Loucy (cell line): ENCODE measurements around the gene UGT2B17.

Source experiments
- H2AFZ ChIP-seq: fragments of 200-600 bp; sonication (generic); 2 replicates; pipeline ENCODE4 v1.6.0; 2016; ENCODE audit warnings: antibody characterized with exemption, mild to moderate bottlenecking, low read length, moderate library complexity
- H3F3A ChIP-seq: fragments of 200-600 bp; 2 replicates; pipeline ENCODE4 v1.6.0; 2016; ENCODE audit warnings: antibody characterized with exemption, low read depth, mild to moderate bottlenecking
- H3K27me3 ChIP-seq: fragments of 200-600 bp; sonication (generic); 2 replicates; pipeline ENCODE4 v1.6.1; 2014; ENCODE audit warnings: low read length, mild to moderate bottlenecking; ENCODE audit not compliant: insufficient read depth, poor library complexity, severe bottlenecking
- H3K36me3 ChIP-seq: fragments of 200-600 bp; sonication (generic); 2 replicates; pipeline ENCODE4 v1.6.1; 2016; ENCODE audit warnings: low read length; ENCODE audit not compliant: insufficient read depth
- H3K4me1 ChIP-seq: fragments of 200-600 bp; sonication (generic); 2 replicates; pipeline ENCODE4 v1.5.1; 2014; ENCODE audit warnings: low read length, mild to moderate bottlenecking; ENCODE audit not compliant: insufficient read depth, poor library complexity, severe bottlenecking
- H3K4me2 ChIP-seq: fragments of 200-600 bp; sonication (generic); 2 replicates; pipeline ENCODE4 v1.6.0; 2014; ENCODE audit warnings: antibody characterized with exemption, low read length, low read depth, mild to moderate bottlenecking; ENCODE audit not compliant: poor library complexity, severe bottlenecking
- H3K4me3 ChIP-seq: fragments of 200-600 bp; sonication (generic); 2 replicates; pipeline ENCODE4 v1.5.1; 2014; ENCODE audit warnings: low read length, mild to moderate bottlenecking, mixed read lengths; ENCODE audit not compliant: poor library complexity, severe bottlenecking
- H3K79me2 ChIP-seq: fragments of 200-600 bp; sonication (generic); 2 replicates; pipeline ENCODE4 v1.6.1; 2014; ENCODE audit warnings: low read length; ENCODE audit not compliant: insufficient read depth
- H3K9ac ChIP-seq: fragments of 200-600 bp; sonication (generic); 2 replicates; pipeline ENCODE4 v1.6.0; 2014; ENCODE audit warnings: mild to moderate bottlenecking, low read depth, low read length, moderate library complexity; ENCODE audit not compliant: poor library complexity, severe bottlenecking
- H3K9me2 ChIP-seq: fragments of 200-600 bp; sonication (generic); replicated peaks from 2 replicates; pipeline ENCODE4 v1.6.1; 2016; ENCODE audit warnings: low read depth, low read length, mixed read lengths
- H3K9me3 ChIP-seq: fragments of 200-600 bp; sonication (generic); 2 replicates; pipeline ENCODE4 v1.6.1; 2014; ENCODE audit warnings: mild to moderate bottlenecking, antibody characterized with exemption, low read length, low read depth; ENCODE audit not compliant: insufficient read depth
- H4K20me1 ChIP-seq: fragments of 200-600 bp; sonication (generic); 2 replicates; pipeline ENCODE4 v1.6.0; 2014; ENCODE audit warnings: antibody characterized with exemption, low read length, mild to moderate bottlenecking; ENCODE audit not compliant: insufficient read depth, poor library complexity, severe bottlenecking
- EZH2phosphoT487 ChIP-seq: fragments of 200-600 bp; IDR thresholded peaks from 2 replicates; pipeline ENCODE4 v1.6.1; 2018; ENCODE audit warnings: antibody characterized with exemption, mild to moderate bottlenecking, moderate library complexity, borderline replicate concordance
- TF ChIP-seq, protein P1 (sequence below): fragments of 200-600 bp; sonication (generic); conservative IDR thresholded peaks from 2 replicates; pipeline ENCODE4 v1.5.1; 2014; ENCODE audit warnings: mild to moderate bottlenecking, antibody characterized with exemption, low read length

The UGT2B17 gene

DNA sequence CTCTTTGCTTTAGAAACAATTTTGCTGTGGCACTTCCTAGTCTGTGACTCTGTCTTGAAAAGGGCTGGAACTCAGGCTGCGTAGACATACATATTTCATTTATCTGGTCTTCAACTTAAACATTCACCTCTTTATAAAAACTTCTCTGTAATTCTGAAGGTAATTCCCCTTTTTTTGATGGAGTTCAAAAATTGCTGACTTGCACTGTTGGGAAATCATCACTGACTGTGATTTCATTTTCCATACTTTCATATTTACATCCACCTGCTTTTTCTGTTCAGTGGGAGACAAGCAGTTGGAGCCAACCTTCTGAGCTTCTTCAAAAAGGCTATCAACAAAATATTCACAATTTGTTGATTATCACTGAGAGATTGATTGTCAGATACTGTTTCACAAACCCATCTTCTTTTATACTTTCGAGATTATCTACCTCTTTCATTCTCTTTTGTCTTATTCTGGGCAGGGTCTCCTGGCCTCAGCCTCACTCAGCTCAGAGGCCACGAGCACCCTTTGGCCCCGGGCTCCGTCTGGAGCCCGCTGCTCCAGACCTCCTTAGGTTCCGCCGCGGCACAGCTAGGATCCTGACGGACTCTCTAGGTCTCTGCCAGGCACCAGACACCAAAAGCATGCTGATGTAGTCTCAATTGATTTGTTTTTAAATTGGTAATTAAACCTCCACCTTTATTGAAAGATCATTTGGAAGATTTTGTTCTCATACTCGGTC, 39.7 kb upstream of the UGT2B17 start:
- Histone ChIP-seq H3K4me3 (no peak overlapping the region), H4K20me1 (no peaks in the 10 kb centered on the region), H3K4me1 (no peaks in the 10 kb centered on the region), H3K79me2 (no peaks in the 10 kb centered on the region), H3K9me3 (no peaks in the 10 kb centered on the region), H3F3A (no peaks in the 10 kb centered on the region), H3K27me3 (no peaks in the 10 kb centered on the region), H3K36me3 (no peaks in the 10 kb centered on the region), H2AFZ (no peak overlapping the region), H3K9me2 (no peaks in the 10 kb centered on the region), H3K4me2 (no peak overlapping the region), H3K9ac (no peak overlapping the region)
- TF ChIP-seq, protein P1, sequence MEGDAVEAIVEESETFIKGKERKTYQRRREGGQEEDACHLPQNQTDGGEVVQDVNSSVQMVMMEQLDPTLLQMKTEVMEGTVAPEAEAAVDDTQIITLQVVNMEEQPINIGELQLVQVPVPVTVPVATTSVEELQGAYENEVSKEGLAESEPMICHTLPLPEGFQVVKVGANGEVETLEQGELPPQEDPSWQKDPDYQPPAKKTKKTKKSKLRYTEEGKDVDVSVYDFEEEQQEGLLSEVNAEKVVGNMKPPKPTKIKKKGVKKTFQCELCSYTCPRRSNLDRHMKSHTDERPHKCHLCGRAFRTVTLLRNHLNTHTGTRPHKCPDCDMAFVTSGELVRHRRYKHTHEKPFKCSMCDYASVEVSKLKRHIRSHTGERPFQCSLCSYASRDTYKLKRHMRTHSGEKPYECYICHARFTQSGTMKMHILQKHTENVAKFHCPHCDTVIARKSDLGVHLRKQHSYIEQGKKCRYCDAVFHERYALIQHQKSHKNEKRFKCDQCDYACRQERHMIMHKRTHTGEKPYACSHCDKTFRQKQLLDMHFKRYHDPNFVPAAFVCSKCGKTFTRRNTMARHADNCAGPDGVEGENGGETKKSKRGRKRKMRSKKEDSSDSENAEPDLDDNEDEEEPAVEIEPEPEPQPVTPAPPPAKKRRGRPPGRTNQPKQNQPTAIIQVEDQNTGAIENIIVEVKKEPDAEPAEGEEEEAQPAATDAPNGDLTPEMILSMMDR = no peak
- TF ChIP-seq EZH2phosphoT487 = no peak

DNA sequence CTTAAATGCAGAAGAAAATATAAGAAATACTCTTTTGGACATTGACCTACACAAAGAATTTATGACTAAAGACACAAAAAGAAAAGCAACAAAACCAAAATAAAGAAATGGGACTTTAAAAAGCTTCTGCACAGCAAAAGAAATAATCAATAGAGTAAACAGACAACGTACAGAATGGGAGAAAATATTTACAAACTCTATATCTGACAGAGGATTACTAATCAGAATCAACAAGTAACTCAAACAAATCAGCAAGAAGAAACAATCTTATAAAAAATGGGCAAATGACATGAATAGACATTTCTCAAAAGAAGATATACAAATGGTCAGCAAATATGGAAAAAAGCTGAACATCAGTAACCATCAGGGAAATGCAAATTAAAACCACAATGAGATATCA, 37.6 kb upstream of the UGT2B17 start:
- no peaks in the 10 kb centered on the region for H3K27me3 ChIP-seq
- no peak overlapping the region for H3K4me2 ChIP-seq
- no peaks in the 10 kb centered on the region for H3K79me2 ChIP-seq
- no peaks in the 10 kb centered on the region for H3K9me2 ChIP-seq
- no peaks in the 10 kb centered on the region for H3K4me1 ChIP-seq
- no peak overlapping the region for H3K4me3 ChIP-seq
- no peaks in the 10 kb centered on the region for H3F3A ChIP-seq
- TF ChIP-seq EZH2phosphoT487 = no peak
- TF ChIP-seq, protein P1 = no peak
- no peaks in the 10 kb centered on the region for H4K20me1 ChIP-seq
- H2AFZ ChIP-seq = no peak overlapping the region
- H3K9ac ChIP-seq = no peak overlapping the region
- H3K9me3 ChIP-seq = no peaks in the 10 kb centered on the region
- H3K36me3 ChIP-seq = no peaks in the 10 kb centered on the region

DNA sequence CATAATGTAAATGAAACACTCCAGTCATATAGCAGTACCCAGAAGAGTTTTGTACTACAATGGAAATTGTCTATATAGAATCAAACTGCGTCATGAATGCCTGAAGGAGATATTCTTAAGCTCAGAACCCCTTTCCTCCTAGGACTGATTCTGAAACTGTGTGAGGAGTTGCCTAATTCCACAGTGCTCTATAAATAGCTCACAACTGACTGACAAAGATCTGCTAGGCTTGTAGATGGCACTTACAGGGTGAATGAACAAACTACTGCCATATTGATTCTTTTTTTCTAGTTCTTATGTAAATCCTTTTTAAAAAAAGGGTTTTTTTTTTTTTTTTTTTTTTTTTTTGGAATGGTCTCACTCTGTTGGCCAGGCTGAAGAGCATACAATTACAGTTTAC, 30.1 kb upstream of the UGT2B17 start:
- no peak overlapping the region for H2AFZ ChIP-seq
- H3K9ac ChIP-seq = no peak overlapping the region
- no peaks in the 10 kb centered on the region for H3K27me3 ChIP-seq
- no peaks in the 10 kb centered on the region for H3K4me1 ChIP-seq
- H3K4me3 ChIP-seq = no peak overlapping the region
- H3K36me3 ChIP-seq = no peaks in the 10 kb centered on the region
- H3K79me2 ChIP-seq = no peaks in the 10 kb centered on the region
- H3F3A ChIP-seq = no peaks in the 10 kb centered on the region
- TF ChIP-seq EZH2phosphoT487 = no peak
- TF ChIP-seq, protein P1 = no peak
- H4K20me1 ChIP-seq = no peaks in the 10 kb centered on the region
- no peaks in the 10 kb centered on the region for H3K9me3 ChIP-seq
- no peaks in the 10 kb centered on the region for H3K9me2 ChIP-seq
- no peak overlapping the region for H3K4me2 ChIP-seq
